ENCODE data around the gene PRKAB1.

DNA sequence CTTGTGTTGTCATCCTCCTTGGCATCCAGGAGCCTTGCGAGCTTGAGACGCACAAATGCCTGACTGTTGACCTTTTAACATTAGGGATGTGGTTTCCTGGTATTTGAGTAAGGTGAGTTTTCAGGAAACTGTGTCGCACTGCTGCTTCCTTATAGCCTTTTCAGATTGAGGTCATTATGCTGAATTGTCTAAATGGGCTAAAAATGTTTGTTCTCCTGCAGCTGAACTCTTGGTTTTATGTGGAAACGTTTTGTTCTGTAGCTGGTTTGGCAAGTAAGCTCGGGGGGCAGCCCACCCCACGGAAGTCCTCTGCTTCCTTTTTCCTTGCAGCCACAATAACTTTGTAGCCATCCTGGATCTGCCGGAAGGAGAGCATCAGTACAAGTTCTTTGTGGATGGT lies 5.7 kb downstream of the PRKAB1 start:
- TF ChIP-seq GTF2B (IDR thresholded peaks at IDR 0.05; ENCODE audit: extremely low read depth, insufficient read length) (no peak), ZNF431 (CRISPR knock-in tag; IDR thresholded peaks at IDR 0.05) (no peak), RCOR1 (IDR thresholded peaks at IDR 0.05; ENCODE audit: borderline replicate concordance in 1 of 2, low read depth in 2 of 2, low read length in 2 of 2) (no peak), CAMTA2 (CRISPR knock-in tag; conservative IDR thresholded peaks at IDR 0.05) (no peak)

All from K562 (cell line).